Muscle layer of colon (tissue), 2 donors: ENCODE data around the gene DUSP8.

Experiments
- H3K27ac ChIP-seq: one replicate; pipeline ENCODE4 v1.7.0; 2013; ENCODE audit warnings: low read depth, mild to moderate bottlenecking, low read length, moderate library complexity
- H3K27me3 ChIP-seq, 2 donors: one replicate each; pipeline ENCODE4 v1.7.0; 2013; ENCODE audit warnings: low read length in 2 of 2, mild to moderate bottlenecking in 2 of 2; ENCODE audit not compliant: insufficient read depth in 2 of 2, control insufficient read depth in 1 of 2
- H3K36me3 ChIP-seq: one replicate; pipeline ENCODE4 v1.7.0; 2013; ENCODE audit warnings: mild to moderate bottlenecking, low read length; ENCODE audit not compliant: insufficient read depth
- H3K4me1 ChIP-seq: one replicate; pipeline ENCODE4 v1.7.0; 2013; ENCODE audit warnings: mild to moderate bottlenecking, low read length; ENCODE audit not compliant: insufficient read depth
- H3K4me3 ChIP-seq, 2 donors: one replicate each; pipeline ENCODE4 v1.7.0; 2013; ENCODE audit warnings: low read length in 2 of 2, low read depth in 1 of 2, mild to moderate bottlenecking in 1 of 2, moderate library complexity in 1 of 2
- H3K9ac ChIP-seq: one replicate; pipeline ENCODE4 v1.7.0; 2013; ENCODE audit warnings: low read length
- H3K9me3 ChIP-seq: one replicate; pipeline ENCODE4 v1.7.0; 2013; ENCODE audit warnings: mild to moderate bottlenecking, low read length
- donor health status: abdominal sarcoma.
- donor health status: Adenocarcinoma of cecum.

Gene DUSP8

GRCh38 chr11:1546077-1546535, 26.0 kb downstream of the DUSP8 start:
- H3K4me1 ChIP-seq = peaks cover 17% of the 10 kb centered on the region
- H3K27me3 ChIP-seq = peaks cover 7 to 46% of the 10 kb centered on the region in 2 donors
- H3K4me3 ChIP-seq = no peak overlapping the region
- H3K9me3 ChIP-seq = no peaks in the 10 kb centered on the region
- H3K36me3 ChIP-seq = no peaks in the 10 kb centered on the region
- H3K27ac ChIP-seq = no peak overlapping the region
- no peak overlapping the region for H3K9ac ChIP-seq

GRCh38 chr11:1545432-1545831, 26.6 kb downstream of the DUSP8 start:
- Histone ChIP-seq H3K4me3 (no peak overlapping the region), H3K4me1 (peaks cover 17% of the 10 kb centered on the region), H3K9me3 (no peaks in the 10 kb centered on the region), H3K9ac (no peak overlapping the region), H3K27ac (no peak overlapping the region), H3K36me3 (no peaks in the 10 kb centered on the region), H3K27me3 (peaks cover 7 to 46% of the 10 kb centered on the region in 2 donors)

DNA sequence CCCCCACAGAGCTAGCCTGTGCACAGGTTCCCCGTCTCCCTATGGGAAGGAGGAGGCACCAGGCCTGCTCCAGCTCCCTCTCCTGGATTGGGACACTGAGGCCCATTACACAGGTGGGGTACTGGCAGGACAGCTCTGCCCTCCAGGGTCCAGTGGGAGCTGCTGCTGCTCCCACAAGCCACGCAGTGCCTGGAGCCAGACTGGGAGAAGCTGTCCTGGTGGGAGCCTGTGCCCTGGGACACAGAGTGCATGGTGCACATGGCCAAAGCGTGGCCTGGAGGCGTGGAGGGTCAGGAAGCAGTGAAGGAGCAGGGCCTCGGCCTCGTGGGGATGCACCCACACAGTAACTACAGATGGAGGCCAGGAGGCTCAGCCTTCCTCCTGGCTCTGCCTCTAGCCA, 27.5 kb downstream of the DUSP8 start:
- Histone ChIP-seq H3K9me3 (no peaks in the 10 kb centered on the region), H3K4me1 (peaks cover 17% of the 10 kb centered on the region), H3K27me3 (peaks cover 7 to 46% of the 10 kb centered on the region in 2 donors), H3K27ac (no peak overlapping the region), H3K9ac (no peak overlapping the region), H3K36me3 (no peaks in the 10 kb centered on the region), H3K4me3 (no peak overlapping the region)

- Histone ChIP-seq H3K36me3 (no peaks in the 10 kb centered on the region), H3K9me3 (no peaks in the 10 kb centered on the region), H3K27me3 (peaks cover 7 to 46% of the 10 kb centered on the region in 2 donors), H3K4me3 (no peak overlapping the region), H3K4me1 (peaks cover 14% of the 10 kb centered on the region), H3K27ac (no peak overlapping the region), H3K9ac (no peak overlapping the region)
Observed at GRCh38 chr11:1543606-1544263, 28.3 kb downstream of the DUSP8 start.

GRCh38 chr11:1542267-1542666, 29.8 kb downstream of the DUSP8 start:
- no peak overlapping the region for H3K27ac ChIP-seq
- peaks cover 7 to 35% of the 10 kb centered on the region in 2 donors for H3K27me3 ChIP-seq
- H3K36me3 ChIP-seq = no peaks in the 10 kb centered on the region
- no peak overlapping the region for H3K4me3 ChIP-seq
- no peaks in the 10 kb centered on the region for H3K9me3 ChIP-seq
- H3K4me1 ChIP-seq = peaks cover under 1% of the 10 kb centered on the region
- no peak overlapping the region for H3K9ac ChIP-seq

DNA sequence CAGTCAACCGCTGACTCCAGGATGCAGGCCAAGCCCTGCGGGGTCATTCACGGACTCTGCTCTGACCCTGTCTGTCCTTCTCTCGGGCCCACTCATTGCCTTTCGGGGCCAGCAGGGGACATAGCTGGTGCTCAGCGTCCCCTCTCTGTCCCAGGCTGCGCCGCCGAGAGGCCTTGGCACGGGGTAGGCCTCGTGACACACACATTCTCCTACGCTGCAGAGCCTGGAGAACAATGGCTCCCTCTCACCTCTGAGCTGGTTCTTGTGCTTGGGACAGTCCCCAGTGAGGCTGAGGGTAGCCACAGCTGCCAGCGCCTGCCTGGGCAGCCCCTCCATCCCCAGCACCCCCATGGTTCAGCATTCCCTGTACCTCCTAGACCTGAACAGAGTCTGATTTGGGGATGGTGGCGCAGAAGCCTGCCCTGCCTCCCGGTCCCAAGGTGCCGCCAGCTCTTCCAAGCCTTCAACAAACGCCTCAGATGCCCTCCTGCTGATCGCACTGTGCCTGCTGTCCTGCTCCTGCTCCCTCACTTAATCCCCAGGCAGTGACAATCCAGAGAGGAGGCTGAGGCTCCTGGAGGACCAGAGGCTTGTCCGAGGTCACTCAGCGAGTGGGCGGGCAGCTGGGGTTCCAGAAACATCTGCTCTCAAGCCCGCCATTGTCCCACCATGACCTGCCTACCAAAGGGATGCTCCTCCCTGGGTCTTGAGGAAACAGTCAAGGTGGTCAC, 30.4 kb downstream of the DUSP8 start:
- Histone ChIP-seq H3K9me3 (no peaks in the 10 kb centered on the region), H3K4me1 (no peaks in the 10 kb centered on the region), H3K9ac (no peak overlapping the region), H3K36me3 (no peaks in the 10 kb centered on the region), H3K27ac (no peak overlapping the region), H3K27me3 (peaks cover 7 to 29% of the 10 kb centered on the region in 2 donors), H3K4me3 (no peak overlapping the region)

DNA sequence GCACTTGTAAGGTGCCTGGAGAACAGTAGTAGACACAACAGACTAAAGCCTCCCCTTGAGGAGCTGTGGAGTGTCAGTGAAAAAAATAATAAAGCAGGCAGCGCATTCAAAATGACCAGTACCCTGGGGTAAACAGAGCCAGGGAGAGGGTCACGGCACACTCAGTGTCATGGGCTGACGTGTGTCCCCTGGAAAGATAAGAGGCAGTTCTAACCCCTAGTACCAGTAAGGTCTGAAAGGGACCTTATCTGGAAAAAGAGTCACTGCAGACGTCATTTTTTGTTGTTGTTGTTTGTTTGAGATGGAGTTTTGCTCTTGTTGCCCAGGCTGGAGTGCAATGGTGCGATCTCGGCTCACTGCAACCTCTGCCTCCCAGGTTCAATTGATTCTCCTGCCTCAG, 32.0 kb downstream of the DUSP8 start:
- Histone ChIP-seq H3K9me3 (no peaks in the 10 kb centered on the region), H3K36me3 (peaks cover 6% of the 10 kb centered on the region), H3K4me1 (peaks cover 4% of the 10 kb centered on the region), H3K9ac (no peak overlapping the region), H3K27ac (no peak overlapping the region), H3K27me3 (peaks cover 5 to 20% of the 10 kb centered on the region in 2 donors), H3K4me3 (no peak overlapping the region)

DNA sequence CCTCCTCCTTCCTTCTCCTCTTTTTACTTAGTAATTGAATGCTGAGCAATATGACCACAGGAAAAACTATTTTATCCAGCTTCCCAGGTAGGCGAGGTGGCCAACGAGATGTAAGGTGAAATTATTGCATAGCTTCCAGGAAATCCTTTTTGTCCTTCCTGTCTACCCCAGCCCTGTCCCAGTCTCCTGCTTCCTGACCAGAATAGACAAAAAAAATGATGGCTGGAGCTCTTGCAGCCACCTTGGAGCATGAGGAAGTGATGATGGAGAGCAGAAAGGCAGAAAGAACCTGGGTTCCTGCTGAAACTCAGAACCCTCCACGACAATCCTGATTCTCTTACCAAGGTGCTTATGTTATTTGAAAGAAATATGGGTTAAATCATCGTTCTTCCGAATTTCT, 33.9 kb downstream of the DUSP8 start:
- H3K9ac ChIP-seq = no peak overlapping the region
- no peak overlapping the region for H3K27ac ChIP-seq
- no peak overlapping the region for H3K4me3 ChIP-seq
- no peaks in the 10 kb centered on the region for H3K9me3 ChIP-seq
- peaks cover 14% of the 10 kb centered on the region for H3K36me3 ChIP-seq
- H3K27me3 ChIP-seq = peaks cover 0 to 8% of the 10 kb centered on the region in 2 donors
- H3K4me1 ChIP-seq = peaks cover 13% of the 10 kb centered on the region

GRCh38 chr11:1536065-1536843, 35.8 kb downstream of the DUSP8 start:
- Histone ChIP-seq H3K9me3 (no peaks in the 10 kb centered on the region), H3K27ac (no peak overlapping the region), H3K4me3 (no peak overlapping the region), H3K4me1 (peaks cover 32% of the 10 kb centered on the region), H3K9ac (no peak overlapping the region), H3K36me3 (peaks cover 14% of the 10 kb centered on the region), H3K27me3 (no peaks in the 10 kb centered on the region)

GRCh38 chr11:1534682-1535081, 37.4 kb downstream of the DUSP8 start:
- Histone ChIP-seq H3K27ac (no peak overlapping the region), H3K36me3 (peaks cover 14% of the 10 kb centered on the region), H3K4me3 (no peak overlapping the region), H3K9me3 (no peaks in the 10 kb centered on the region), H3K9ac (no peak overlapping the region), H3K4me1 (peaks cover 41% of the 10 kb centered on the region), H3K27me3 (no peaks in the 10 kb centered on the region)

GRCh38 chr11:1534171-1534570, 37.9 kb downstream of the DUSP8 start:
- Histone ChIP-seq H3K27me3 (no peaks in the 10 kb centered on the region), H3K27ac (no peak overlapping the region), H3K4me3 (no peak overlapping the region), H3K9me3 (no peaks in the 10 kb centered on the region), H3K36me3 (peaks cover 14% of the 10 kb centered on the region), H3K9ac (no peak overlapping the region), H3K4me1 (peaks cover 41% of the 10 kb centered on the region)
